GM19397 (cell line): ENCODE measurements around the gene FOXD4.
"Not testable (repeated sequence)": the region's sequence is repeated elsewhere in the genome, so short reads cannot be mapped to it uniquely, and the experiment has no call there.

Source experiments
- ATAC-seq: cut with Tn5 transposase; IDR thresholded peaks from one replicate; pipeline ENCODE4 v1.9.1; 2021; ENCODE audit warnings: mild to moderate bottlenecking, moderate library complexity; ENCODE audit not compliant: unreplicated experiment

The FOXD4 gene

GRCh38 chr9:94323-94722 is 23.9 kb downstream of the FOXD4 start:
- not testable (repeated sequence) for ATAC-seq

- ATAC-seq: not testable (repeated sequence)
Observed at GRCh38 chr9:93909-94308, 24.3 kb downstream of the FOXD4 start.

- not testable (repeated sequence) for ATAC-seq
Observed at GRCh38 chr9:90851-91250, 27.4 kb downstream of the FOXD4 start.

GRCh38 chr9:88396-89037 is 29.7 kb downstream of the FOXD4 start:
- not testable (repeated sequence) for ATAC-seq

- not testable (repeated sequence) for ATAC-seq
Observed at GRCh38 chr9:87860-88259, 30.4 kb downstream of the FOXD4 start.

DNA sequence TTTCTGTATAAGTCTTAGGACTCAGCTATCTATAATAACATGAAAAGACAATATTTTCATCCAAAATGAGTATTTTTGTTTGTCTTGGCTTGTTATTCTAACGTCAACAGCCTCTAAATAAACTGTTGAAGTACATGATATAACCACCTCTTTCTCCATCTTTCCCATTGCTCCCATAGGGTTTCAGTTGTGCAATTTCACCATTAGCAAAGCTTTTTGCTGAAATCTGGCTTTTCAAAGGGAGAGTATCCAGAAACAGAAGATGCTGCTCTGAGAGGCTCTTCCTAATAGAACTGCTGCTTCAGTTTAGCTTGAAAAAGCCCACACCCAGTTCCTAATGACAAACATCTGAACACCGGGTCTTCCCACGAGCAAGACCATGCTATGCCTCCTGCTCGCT is 31.1 kb downstream of the FOXD4 start:
- ATAC-seq: not testable (repeated sequence)

DNA sequence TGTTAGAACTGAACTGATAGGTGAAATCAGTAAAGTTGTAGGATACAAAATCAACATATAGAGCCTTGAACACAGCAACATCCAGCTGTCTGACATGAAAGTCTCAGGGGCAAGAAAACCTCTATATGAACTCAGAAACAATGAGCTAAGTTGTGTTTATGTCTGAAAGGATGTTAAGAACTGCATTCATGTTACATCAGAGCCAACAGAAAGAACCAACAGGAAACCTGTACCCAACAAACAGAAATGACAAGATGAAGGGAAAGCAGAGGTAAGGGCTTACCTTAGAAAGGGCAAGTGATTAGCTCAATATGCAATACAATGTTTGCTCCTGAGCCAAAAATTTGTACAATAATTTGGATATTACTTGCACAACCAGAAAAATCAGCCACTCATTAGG is 31.5 kb downstream of the FOXD4 start:
- ATAC-seq: not testable (repeated sequence)

- ATAC-seq: not testable (repeated sequence)
Observed at GRCh38 chr9:82932-83689, 35.1 kb downstream of the FOXD4 start.

GRCh38 chr9:78333-78732 is 39.9 kb downstream of the FOXD4 start:
- not testable (repeated sequence) for ATAC-seq

DNA sequence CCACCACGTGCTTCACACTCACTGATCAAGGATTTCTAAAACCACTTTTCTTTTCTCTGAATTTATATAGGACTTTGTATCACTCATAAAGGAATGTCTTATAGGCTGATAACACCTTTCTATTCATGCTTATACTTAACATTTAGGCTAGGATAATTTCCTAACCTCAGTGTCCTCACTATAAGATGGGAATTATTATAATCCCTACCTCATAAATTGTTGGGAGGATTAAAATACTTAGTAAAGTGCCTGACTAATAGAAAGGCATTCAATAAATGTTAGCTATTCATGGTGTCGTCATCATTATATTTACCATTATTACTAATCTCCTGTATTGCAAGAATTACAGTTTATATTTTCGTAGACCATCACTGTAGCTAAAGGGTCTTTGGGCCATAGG is 41.8 kb downstream of the FOXD4 start:
- ATAC-seq: not testable (repeated sequence)

GRCh38 chr9:73900-74525 is 44.2 kb downstream of the FOXD4 start:
- ATAC-seq: not testable (repeated sequence)

DNA sequence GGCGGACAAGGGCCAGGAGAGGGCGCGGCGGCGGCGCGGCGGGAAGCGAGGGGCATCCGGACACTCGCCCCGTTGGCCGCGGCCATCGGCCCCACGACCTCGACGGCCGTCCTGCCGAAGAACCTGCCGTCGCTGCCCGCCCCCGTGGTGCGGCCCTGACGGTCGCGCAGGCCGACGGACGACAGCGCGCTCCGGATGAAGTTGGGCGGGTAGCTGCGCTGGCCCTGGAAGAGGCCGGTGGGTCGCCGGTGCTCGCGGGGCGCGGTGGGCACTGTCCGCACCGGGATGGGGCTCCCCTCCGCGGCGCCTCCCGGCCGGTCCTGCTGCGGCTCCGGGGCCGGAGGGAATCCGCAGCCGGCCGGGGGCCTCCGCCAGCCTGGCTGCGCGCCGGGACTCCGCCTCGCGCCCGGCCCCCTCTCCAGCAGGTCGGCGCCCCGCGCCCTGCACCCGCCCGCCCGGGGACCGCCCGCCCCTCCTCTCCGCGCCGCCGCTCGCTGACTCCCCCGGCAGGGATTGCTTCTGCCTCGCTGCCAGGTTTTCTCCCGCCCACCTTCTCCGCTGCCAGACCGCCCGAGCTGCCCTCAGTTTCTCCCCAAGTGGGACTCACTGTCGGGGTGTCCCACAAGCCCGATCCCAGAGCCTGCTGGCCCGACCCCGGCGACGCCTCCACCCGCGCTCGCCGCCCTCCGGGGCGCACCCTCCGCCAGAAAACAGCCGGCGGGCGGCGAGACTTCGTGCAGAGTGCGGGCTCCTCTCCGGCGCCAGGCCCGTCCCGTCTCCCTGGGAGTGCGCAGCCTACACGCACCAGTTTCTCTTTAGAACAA is 44.9 kb downstream of the FOXD4 start:
- not testable (repeated sequence) for ATAC-seq
